Myocyte (in vitro differentiated cells): ENCODE results near the gene DNAJC5. TPM values are rescaled to one million over a fixed set of nuclear protein-coding genes. Genes with fewer than 3 reads are reported as not detected.
A peak's percentile ranks its signal among the peaks of the same experiment; 100 is the strongest.

ENCODE experiments used
- DNase-seq: peaks from one replicate; pipeline ENCODE4 v3.0.0-alpha.2; 2012; ENCODE audit warnings: low read depth
- total RNA-seq: library from RNA; depleted of rRNA; stranded (reverse); fragments of >200 nt; gene quantifications from 2 replicates; pipeline ENCODE4 v1.2.3, GENCODE V29; 2014

The DNAJC5 gene
- total RNA-seq, 1 donor from 2014 or later: 49.3 TPM

DNA sequence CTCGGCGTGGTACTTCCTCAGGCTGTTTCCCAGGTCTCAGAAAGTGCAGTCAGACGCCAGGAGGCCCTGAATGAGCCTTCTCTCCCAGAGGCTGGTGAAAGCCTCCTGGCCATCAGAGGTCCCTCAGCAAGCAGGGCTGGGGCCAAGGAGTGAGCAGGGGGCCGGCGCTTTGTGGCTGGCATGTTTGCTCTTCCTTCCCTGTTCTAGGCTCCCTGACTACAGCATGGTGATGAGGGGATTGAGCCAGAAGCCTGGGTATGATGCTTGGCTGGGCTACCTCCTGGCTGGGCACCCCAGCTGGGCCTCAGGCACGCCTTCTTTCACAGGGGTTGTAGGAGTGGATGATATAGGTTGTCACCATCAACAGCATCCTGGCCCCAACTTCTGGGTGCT is 11.7 kb upstream of the DNAJC5 start:
- DNase-seq: no peak

DNA sequence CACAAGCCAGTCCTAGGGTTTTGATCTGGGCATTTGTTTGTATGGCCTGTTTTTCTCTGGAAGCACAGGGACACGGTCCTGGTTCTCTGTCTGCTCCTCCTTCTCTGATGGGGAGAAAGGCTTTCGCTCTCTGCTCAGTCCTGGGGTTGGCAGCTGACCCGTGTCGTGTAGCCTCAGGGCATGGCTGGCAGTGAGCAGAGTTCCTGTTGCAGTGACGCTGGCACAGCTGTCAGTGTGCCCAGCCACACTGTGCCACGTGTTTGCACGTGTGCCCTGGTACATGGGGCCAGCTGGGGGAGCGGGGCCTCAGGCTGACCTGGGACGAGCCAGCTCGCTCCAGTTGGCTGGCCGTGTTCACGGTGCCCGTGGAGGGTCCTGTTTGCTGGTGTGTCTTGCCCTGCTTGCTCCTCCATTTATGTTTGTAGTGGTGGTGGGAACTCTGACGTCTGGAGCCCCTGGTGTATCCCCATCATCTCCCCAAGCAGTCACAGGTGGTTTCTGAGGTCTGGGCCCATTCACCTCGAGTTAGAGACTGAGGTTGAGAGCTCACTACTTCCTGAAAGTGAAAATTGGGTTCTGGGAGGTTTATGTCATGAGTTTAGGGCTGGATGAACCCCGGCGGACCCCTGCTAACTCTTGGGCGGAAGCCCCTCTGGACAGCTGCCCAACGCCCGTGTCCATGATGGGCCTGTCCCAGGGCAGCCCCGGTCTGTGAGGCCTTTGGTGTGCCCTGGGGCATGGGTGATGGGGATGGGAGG is 10.2 kb upstream of the DNAJC5 start:
- peak; percentile 71 for DNase-seq

DNA sequence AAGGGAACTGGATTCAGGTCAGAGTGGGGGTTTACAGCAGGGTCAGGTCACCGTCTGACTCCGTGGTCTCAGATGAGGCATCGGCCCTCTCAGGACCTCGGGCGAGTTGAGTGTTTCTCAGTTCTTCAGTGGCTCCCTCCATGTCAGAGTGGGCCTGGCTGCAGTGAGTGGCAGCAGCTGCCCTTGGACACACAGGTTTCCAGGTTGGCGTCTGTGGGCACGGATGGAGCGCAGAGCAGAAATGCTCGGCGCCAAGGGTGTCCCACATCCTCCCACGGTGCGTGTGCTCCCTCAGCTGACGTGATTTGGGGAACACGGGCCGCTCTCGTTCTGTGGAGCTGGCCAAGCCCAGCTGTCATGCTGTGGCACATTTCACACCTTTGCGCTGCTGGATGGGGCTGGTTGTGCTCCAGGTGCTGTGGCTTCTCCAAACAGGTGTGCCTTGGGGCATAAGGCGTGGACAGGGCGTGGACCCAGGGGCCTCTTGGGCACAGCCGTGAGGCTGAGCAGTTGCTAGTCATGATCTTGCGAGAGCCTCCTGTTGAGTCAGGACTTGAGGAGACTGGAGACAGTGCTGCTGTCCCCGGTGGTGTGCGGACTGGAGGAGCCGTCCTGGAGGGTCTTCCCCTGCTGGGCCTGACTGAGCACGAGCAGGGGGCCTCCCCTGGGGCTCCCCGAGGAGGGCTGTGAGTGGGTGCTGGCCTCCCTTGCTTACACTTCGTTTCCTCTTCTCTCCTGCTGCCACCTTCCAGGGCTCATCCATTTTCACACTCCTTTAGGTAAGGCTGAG is 9.5 kb upstream of the DNAJC5 start:
- no peak for DNase-seq

DNA sequence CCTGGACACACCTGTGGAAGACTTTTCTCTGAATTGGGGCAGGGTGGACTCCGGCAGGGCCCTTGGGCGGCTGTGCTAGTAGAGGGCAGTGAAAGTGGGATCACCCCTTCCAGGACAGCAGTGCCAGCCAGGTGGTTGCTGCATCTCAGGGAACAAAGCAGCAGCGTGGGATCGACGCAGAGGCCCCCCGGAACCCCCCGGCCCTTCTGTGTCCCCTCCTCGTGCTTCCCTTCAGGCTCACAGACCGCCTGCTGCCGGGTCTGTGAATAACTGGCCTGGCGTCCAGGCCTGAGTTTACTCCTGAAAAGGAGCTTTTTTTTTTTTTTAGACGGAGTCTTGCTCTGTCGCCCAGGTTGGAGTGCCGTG is 8.9 kb upstream of the DNAJC5 start:
- DNase-seq: no peak

DNA sequence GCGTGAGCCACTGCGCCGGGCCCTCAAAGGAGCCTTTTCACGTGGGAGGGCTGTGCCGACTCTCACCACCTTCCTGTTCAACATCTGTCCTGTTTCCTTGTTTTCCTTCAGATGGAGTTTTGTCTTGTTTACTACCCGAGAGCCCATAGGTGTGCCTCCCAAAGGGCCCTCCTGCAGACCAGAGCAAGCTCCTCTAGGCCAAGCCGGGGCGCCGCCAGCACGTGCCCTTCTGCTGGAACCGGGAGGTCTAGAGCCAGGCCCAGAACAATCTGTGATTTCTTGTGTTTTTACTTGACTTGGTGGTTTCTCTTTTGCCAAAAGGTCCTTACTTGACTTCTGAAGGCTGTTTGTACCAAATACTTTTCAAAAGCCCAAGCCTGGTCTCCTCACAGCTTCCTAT is 8.0 kb upstream of the DNAJC5 start:
- no peak for DNase-seq

DNA sequence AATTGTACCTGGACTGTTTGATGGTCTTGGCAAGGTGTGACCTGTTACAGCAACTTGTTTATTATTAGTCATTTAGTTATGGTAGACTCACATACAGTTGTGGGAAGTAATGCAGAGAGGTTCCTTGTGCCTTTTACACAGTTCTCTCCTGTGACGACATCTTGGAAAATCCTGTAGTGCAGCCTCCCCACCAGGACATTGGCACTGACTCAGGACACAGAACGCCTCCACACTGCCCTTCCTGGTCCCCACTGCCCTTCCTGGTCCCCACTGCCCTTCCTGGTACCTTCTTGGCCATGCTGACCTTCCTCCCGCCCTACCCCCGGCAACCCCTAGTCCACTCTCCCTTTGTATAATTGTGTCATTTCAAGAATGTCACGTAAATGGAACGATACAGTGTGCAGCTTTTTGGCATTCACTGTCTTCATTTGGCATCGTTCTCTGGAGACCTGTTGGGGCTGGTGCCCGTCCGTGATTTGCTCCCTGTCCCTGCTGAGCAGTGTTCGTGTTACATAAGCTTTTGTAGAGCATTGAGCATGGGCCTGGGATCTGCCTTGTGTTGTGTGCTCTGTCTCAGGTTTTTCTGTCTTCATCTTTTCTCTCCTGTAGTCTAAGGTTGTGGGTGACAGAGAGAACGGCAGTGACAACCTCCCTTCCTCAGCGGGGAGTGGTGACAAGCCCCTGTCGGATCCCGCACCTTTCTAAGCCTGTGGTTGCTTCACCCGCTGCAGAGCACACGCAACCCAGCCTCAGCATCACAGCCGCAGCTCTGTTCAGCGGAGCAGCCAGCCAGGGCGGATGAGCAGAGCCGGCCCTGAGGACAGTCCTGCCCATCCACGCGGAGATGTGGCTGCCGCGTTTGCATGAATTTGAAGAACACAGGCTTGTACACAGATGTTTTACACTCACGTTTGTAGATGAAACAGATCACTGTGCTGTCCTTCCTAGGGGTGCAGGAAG is 5.4 kb upstream of the DNAJC5 start:
- DNase-seq: no peak

DNA sequence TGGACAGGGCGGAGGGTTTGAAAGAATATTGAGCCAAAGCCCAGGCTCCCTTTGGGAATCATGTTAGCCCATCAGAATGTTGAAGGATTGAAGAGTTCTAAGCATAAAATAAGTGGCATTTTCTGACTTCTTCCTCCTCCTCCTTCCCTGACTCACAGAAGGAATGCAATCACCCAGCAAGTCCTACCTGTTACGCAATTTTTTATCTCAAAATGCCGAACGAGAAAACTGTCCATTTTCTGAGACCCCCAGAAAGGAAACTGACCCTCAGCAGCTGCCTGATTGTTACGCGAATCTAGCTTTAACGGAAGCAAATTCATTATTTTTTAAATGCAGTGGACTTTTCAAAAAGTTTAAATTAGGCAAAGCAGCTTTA is 4.7 kb upstream of the DNAJC5 start:
- no peak for DNase-seq

DNA sequence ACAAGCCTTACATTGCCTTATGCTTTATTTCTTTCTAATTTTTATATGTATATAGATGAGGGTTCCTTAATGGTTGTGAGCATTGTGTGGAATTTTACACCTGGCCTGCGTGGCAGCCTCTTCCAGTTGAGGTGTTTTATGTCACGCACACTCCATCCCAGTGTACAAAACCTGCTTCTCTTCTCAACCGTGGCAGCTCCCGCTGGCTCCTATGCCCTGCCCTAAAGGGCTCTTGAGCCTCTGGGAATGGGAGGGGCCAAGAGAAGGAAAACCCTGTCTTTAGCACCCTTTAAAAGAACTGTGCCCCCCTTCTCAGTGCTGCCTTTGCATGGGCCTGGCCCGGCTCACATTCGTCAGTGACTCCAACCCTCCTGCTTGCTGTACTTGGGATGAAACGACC is 4.3 kb upstream of the DNAJC5 start:
- DNase-seq: no peak

DNA sequence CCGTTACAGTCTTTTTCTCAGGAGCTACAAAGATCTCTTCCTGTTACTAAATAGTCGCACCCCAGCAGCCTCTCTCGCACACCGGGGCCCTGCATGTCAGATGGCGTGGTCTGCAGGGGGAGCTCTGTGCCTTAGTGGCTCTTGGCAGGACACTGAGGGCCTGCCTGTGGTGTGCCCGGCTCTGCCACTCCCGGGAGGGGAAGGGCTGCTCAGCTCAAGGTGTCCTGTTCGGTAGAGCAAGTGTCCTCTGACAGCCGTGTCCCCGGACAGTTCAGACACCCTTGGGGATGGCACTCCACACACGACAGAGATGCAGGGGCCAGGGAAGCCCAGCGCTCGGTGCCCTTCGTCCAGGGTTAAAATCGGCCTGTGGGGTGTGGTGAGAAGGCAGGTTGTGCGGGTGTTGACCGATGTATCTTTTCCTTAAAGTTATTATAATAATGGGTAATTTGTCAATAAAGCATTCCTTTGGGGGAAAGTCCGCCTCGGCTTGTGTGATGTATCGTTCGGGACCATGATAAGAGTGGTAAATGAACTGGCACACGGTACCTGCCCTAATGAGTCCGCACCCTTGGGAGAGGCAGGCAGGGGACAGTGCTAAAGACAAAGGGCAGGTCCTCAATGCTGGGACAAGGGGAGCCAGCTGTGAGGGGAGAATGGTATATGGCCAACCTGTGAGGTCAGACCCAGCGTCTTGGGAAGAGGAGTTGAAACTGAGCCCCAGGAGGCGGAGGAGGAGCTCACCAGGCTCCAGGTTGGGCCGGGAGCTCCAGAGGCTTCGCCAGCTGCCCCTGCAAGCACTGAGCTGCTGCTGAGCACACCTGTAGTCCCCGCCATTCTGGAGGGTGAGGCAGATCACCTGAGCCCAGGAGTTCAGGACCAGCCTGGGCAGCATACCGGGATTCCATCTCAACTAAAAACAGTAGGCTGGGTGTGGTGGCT is 3.6 kb upstream of the DNAJC5 start:
- no peak for DNase-seq

DNA sequence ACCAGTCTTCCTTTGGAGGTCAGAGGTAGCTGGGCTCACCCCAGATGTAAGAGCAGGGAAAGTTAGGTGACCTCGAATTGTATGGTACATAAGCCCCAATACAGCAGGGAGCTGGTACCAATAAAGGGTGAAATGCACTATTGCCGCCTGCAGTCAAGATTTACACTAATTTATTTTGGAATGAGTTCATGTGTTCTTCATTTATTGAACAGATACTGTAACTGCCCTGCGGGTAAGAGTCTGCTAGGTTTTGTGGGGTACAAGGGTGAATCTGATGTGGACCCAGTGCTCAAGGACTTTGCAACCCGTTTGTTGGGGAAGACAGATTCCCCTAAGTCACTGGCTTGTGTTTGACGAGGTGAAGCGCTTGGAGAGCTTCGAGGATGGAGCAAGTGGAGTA is 2.5 kb upstream of the DNAJC5 start:
- no peak for DNase-seq

DNA sequence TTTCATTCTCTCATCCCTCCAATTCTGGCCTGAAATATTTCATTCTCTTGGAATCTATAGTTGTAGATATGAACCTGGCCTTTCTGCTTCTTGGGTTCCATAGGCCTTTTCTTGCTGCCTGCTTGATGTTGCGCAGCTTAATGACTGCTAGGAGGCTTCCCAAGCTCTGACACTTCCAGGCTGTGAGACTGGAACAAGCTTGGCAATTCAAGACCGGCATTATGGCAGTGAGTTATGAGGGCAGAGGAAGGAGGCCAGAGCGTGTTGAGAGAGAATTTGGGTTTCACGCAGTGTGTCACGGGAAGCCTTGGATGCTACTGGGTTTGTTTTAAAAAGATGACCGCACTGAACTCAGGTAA is 948 bp upstream of the DNAJC5 start:
- DNase-seq: no peak

DNA sequence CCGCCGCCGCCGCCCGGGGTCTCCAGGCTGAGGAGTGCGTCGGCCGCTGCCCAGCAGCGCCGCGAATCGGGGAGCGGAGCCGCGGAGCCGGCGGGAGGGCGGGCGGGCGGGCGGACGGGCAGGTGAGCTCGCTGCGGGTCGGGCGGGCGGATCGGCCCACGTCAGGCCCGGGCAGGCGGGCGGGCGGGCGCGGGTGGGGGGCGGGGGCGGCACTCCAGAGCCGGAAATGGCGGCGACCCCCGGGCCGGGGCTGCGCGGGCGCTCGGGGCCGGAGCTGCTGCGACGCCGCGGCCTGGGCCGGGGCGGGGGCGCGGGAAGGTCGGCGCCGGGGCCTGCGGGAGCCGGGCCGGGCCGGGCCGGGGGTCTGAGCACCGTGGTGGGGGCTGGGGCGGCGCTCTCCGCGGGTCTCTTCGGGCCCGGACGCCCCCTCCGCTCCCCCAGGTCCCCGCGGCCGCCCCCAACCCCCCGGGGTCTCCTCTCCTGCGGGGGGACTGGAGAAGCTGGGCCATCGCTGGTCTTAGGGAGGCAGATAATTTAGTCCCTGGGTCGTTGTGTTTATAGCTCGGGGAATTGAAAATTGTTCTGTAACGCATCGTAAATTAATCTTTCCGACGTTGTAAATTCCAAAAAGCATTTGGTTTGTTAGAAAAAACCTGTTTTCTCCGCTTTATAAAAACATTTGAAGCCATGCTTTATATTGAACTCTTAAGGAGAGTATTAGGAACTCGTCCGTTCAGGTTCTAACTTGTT is 451 bp downstream of the DNAJC5 start:
- DNase-seq: no peak

DNA sequence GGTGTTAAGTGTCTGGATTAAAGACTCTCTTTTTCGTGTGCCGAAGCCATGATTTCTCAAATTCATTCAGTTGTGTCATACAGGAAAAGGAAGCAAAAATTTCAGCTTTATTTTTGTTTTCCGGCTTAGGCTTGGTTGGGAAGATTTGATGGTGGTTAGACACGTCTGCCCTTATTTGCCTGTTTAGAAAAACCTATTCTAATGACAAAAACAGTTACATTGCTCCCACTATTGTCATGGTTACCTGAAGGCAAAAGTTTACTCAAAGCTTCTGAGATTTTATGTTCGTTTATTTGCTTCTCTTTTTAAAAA is 982 bp downstream of the DNAJC5 start:
- peak; percentile 21 for DNase-seq

DNA sequence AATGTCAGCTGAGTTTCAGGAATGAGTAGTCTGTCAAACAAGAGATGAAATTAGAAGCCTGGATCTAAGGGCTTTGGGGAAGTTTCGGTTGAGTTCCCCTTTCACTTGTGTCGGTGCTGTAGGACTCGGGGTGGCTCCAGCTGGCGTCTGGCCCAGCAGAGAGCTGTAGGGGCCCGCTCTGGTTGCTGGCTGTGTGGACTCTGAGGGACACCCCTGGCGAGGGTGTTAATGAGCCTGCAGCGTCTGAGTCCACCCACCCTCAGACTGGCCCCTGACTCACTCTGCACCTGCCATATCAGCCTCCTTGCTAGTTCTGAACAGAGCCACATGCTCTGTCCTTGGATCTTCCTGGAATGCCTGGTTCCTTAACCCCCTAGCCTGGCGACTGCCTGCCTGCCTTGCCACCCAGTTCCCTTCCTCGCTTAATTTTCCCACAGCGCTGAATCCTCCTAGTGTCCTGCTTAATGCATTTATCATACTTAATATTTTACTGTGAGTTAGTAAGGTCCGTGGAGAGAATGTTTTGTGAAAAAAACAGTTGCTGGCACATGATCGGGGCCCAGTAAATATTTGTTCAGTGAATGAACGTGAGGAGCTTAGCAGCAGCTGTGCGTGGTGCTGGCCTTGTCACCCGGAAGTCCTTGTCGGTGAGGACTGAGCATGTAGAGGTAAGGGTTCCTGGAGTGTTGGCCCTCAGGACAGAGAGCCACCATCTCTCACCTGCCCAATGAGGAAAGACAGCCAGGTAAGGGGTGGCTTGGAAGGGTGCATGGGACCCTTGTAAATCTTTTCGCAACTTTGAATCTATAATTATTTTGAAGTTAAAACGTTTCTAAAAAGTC is 1.6 kb downstream of the DNAJC5 start:
- peak; percentile 91 for DNase-seq

DNA sequence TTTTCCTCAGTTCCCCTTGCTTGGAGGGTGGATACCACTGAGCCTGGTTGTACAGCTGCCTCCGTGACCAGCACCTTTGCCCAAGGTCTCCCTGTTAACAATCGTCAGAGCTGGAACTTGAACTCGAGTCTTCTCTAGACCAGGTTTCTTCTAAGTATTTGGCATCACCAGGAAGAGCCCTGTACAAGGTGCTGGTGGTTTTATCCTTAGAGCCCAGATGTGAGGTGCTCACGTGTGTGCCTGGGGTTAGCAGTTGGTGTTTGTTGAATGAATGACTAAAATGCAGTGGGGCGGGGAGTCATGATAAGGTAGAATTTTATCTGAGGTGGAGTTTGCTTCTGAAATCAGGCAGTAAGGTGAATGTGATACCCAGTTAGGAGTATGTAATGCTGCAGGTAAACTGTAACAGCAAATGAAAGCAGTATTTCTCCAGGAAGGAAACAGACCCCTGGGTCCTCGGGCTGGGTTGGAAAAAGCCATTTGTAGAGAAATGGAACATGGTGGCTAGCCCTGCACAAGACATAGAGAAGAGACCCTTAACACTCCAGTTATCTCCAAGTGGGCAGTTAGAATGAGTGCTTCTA is 3.1 kb downstream of the DNAJC5 start:
- no peak for DNase-seq

DNA sequence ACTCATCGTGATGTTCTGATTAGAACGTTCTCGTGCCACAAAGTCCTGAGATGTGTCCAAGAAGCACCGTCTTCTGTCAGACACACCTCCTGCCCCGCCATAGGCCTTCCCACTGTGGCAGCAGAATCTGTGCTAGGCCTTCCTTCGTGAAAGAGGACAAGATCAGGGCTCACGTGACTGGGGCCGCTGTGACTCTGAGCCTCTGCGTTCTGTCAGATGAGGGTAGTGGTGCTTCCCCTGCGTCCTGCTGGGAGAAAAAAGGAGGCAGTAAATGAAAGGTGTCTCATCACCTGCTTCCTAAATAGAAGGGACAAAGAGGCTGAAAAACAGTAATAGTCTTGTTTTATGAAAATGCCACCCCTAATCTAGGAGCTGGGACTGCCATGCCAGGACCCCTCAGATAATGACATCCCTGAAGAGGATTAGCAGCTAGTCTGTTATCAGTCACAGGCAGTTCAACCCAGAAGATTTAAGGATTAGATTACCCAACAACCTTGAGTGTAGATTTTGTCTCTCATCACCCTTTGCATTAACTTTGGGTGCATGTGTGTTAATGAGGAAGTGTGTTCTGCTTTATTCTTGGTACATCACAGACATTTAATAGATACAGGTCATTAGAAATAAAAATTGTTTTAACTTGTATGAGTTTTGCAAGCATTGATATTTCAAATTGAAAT is 4.1 kb downstream of the DNAJC5 start:
- no peak for DNase-seq

DNA sequence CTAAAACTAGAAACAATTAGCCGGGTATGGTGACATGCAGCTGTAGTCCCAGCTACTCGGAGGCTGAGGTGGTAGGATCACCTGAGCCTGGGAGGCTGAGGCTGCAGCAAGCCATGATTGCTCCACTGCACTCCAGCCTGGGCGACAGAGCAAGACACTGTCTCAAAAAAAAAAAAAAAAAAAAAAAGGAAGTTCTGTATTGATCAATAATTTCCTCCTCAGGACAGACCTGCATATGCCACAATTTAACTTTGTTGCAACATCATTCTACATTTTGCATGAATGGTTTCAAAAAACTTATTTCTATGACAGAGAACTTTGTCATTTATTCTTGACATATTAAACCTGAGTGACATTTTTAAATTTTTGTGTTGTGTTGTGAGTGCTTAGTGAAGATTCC is 5.5 kb downstream of the DNAJC5 start:
- no peak for DNase-seq

DNA sequence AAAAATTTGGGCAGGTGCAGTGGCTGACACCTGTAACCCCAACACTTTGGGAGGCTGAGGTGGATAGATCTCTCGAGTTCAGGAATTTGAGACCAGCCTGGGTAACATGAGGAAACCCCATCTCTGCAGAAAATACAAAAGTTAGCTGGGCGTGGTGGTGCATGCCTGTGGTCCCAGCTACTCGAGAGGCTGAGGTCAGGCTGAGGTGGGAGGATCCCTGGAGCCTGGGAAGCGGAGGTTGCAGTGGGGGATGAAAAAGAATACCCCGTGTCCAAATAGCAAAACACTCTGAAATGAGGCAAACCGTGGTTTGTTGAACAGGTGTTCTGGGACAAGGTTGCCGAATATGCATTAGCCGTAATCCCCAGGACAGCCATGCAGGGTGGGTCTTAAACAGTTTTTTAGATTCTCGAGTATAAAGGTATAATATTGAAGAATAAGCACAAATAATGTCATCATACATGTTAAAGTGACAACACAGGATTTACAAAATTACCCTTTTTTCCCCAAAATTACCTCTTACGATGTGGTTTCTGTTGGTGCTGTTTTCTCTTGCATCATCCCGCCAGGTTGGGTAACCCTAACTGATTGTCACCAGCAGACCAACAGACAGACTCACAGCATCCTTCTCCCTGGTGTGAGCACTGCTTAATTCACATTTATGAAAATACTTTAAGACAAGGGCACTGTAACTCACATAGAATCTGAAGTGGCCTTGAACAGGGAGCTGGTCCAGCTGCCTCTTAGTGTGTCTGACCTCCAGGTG is 9.1 kb downstream of the DNAJC5 start:
- peak; percentile 50 for DNase-seq
